AG09319 (cell line): ENCODE data around the gene PVALB.

Experiments
- DNase-seq: peaks from one replicate; pipeline ENCODE4 v3.0.0-alpha.2; 2010; ENCODE audit warnings: low read depth; ENCODE audit errors: extremely low read depth
- TF ChIP-seq, protein P1 (sequence below): IDR thresholded peaks from 2 replicates; pipeline ENCODE4 v1.5.1; 2011; ENCODE audit warnings: low read depth, mild to moderate bottlenecking, inconsistent platforms, low read length, moderate library complexity

The PVALB gene

GRCh38 chr22:36753916-36754315 lies 62.9 kb downstream of the PVALB start:
- TF ChIP-seq, protein P1, sequence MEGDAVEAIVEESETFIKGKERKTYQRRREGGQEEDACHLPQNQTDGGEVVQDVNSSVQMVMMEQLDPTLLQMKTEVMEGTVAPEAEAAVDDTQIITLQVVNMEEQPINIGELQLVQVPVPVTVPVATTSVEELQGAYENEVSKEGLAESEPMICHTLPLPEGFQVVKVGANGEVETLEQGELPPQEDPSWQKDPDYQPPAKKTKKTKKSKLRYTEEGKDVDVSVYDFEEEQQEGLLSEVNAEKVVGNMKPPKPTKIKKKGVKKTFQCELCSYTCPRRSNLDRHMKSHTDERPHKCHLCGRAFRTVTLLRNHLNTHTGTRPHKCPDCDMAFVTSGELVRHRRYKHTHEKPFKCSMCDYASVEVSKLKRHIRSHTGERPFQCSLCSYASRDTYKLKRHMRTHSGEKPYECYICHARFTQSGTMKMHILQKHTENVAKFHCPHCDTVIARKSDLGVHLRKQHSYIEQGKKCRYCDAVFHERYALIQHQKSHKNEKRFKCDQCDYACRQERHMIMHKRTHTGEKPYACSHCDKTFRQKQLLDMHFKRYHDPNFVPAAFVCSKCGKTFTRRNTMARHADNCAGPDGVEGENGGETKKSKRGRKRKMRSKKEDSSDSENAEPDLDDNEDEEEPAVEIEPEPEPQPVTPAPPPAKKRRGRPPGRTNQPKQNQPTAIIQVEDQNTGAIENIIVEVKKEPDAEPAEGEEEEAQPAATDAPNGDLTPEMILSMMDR: no peak
- no peak for DNase-seq

DNA sequence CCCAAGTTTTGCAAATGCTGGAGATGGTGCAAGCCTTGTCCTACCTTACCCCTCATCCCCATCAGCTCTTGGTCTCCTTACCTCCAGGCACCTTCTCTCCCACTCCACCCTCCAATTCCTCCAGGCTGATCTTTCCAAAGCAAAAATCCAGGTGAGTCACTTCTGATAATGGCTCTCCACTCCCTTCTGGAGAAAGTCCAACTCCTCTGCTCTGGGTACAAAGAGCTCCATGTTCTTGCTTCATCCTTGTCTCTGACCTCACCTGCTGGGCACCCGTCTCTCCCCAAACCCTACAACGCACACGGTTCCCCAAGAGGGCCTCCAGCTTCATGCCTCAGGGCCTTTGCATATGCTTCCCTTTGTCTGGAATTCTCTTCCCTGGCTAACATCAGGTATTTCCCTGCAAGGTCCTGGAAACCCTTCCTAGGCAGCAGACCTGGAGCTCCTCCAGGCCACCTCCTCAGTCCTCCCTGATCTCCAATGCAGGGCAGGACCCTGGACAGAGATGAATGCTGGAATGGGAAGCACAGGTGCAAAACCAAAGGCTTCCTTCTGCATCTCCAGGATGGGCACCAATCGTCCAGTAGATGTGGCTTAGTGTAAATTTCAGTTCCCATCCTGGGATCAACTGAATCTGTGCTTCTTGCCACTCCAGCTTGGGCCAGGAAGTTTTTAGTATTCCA lies 63.6 kb downstream of the PVALB start:
- no peak for DNase-seq
- TF ChIP-seq, protein P1: no peak
